Activated naive CD8-positive, alpha-beta T cell treated with anti-CD3 and anti-CD28 coated beads, Interleukin-2, amount 50 U/mL, for 24 hours (primary cell): ENCODE data around the gene LIN37.
A peak's percentile ranks its signal among the peaks of the same experiment; 100 is the strongest.
"Not testable (repeated sequence)": the region's sequence is repeated elsewhere in the genome, so short reads cannot be mapped to it uniquely, and the experiment has no call there.

Experiments used
- ATAC-seq: fragments of 150-1000 bp; cut with Tn5 transposase; one replicate; pipeline ENCODE4 v1.10.0; 2021
- DNase-seq: peaks from one replicate; pipeline ENCODE4 v3.0.0; 2021
- H3K27ac Mint-ChIP-seq: one replicate; pipeline ENCODE4 v1.8.0; 2021; ENCODE audit warnings: mild to moderate bottlenecking, mixed read lengths
- H3K27me3 Mint-ChIP-seq: one replicate; pipeline ENCODE4 v1.8.0; 2021; ENCODE audit warnings: mixed read lengths
- H3K36me3 Mint-ChIP-seq: one replicate; pipeline ENCODE4 v1.8.0; 2021; ENCODE audit warnings: low read depth, mixed read lengths
- H3K4me1 Mint-ChIP-seq: one replicate; pipeline ENCODE4 v1.8.0; 2021; ENCODE audit warnings: mixed read lengths
- H3K4me3 Mint-ChIP-seq: one replicate; pipeline ENCODE4 v1.8.0; 2021; ENCODE audit warnings: mild to moderate bottlenecking, moderate library complexity, mixed read lengths
- H3K9me3 Mint-ChIP-seq: one replicate; pipeline ENCODE4 v1.8.0; 2021; ENCODE audit warnings: mixed read lengths

Gene LIN37

GRCh38 chr19:35789195-35789977, 41.0 kb downstream of the LIN37 start:
- peaks cover 4% of the 10 kb centered on the region for H3K27me3 Mint-ChIP-seq
- H3K4me3 Mint-ChIP-seq: no peak overlapping the region
- no peak for DNase-seq
- ATAC-seq: no peak
- no peaks in the 10 kb centered on the region for H3K9me3 Mint-ChIP-seq
- H3K4me1 Mint-ChIP-seq: no peaks in the 10 kb centered on the region
- H3K27ac Mint-ChIP-seq: no peak overlapping the region
- H3K36me3 Mint-ChIP-seq: no peaks in the 10 kb centered on the region

- H3K27ac Mint-ChIP-seq: no peak overlapping the region
- H3K9me3 Mint-ChIP-seq: no peaks in the 10 kb centered on the region
- peaks cover 5% of the 10 kb centered on the region for H3K27me3 Mint-ChIP-seq
- H3K4me1 Mint-ChIP-seq: no peaks in the 10 kb centered on the region
- H3K36me3 Mint-ChIP-seq: no peaks in the 10 kb centered on the region
- H3K4me3 Mint-ChIP-seq: no peak overlapping the region
- ATAC-seq (no peak), DNase-seq (no peak)
These were observed 41.9 kb downstream of the LIN37 start for GRCh38 chr19:35789978-35790944.

GRCh38 chr19:35790981-35791813, 42.8 kb downstream of the LIN37 start:
- H3K4me1 Mint-ChIP-seq: no peaks in the 10 kb centered on the region
- ATAC-seq: peak; percentile 30

GRCh38 chr19:35791814-35792279, 43.5 kb downstream of the LIN37 start:
- no peaks in the 10 kb centered on the region for H3K9me3 Mint-ChIP-seq
- H3K27ac Mint-ChIP-seq: no peak overlapping the region
- no peaks in the 10 kb centered on the region for H3K36me3 Mint-ChIP-seq
- H3K27me3 Mint-ChIP-seq: peaks cover 18% of the 10 kb centered on the region
- H3K4me3 Mint-ChIP-seq: no peak overlapping the region
- H3K4me1 Mint-ChIP-seq: no peaks in the 10 kb centered on the region
- no peak for ATAC-seq
- no peak for DNase-seq

More at GRCh38 chr19:35790981-35791813, 42.8 kb downstream of the LIN37 start:
- Mint-ChIP-seq H3K4me3 (no peak overlapping the region), H3K9me3 (no peaks in the 10 kb centered on the region), H3K36me3 (no peaks in the 10 kb centered on the region), H3K27ac (no peak overlapping the region), H3K27me3 (peaks cover 12% of the 10 kb centered on the region)
- DNase-seq: peak; percentile 16

- peaks cover 22% of the 10 kb centered on the region for H3K27me3 Mint-ChIP-seq
- no peaks in the 10 kb centered on the region for H3K4me1 Mint-ChIP-seq
- ATAC-seq: no peak
- no peak overlapping the region for H3K27ac Mint-ChIP-seq
- DNase-seq: no peak
- H3K9me3 Mint-ChIP-seq: no peaks in the 10 kb centered on the region
- H3K4me3 Mint-ChIP-seq: no peak overlapping the region
- no peaks in the 10 kb centered on the region for H3K36me3 Mint-ChIP-seq
These were observed 43.9 kb downstream of the LIN37 start for GRCh38 chr19:35792312-35792711.

GRCh38 chr19:35792888-35793287, 44.5 kb downstream of the LIN37 start:
- ATAC-seq (no peak), DNase-seq (no peak)
- no peaks in the 10 kb centered on the region for H3K9me3 Mint-ChIP-seq
- H3K27ac Mint-ChIP-seq: no peak overlapping the region
- H3K4me1 Mint-ChIP-seq: no peaks in the 10 kb centered on the region
- peaks cover 28% of the 10 kb centered on the region for H3K27me3 Mint-ChIP-seq
- no peak overlapping the region for H3K4me3 Mint-ChIP-seq
- H3K36me3 Mint-ChIP-seq: no peaks in the 10 kb centered on the region

- no peak overlapping the region for H3K4me3 Mint-ChIP-seq
- ATAC-seq (no peak), DNase-seq (no peak)
- H3K36me3 Mint-ChIP-seq: no peaks in the 10 kb centered on the region
- H3K9me3 Mint-ChIP-seq: no peaks in the 10 kb centered on the region
- H3K27ac Mint-ChIP-seq: no peak overlapping the region
- H3K4me1 Mint-ChIP-seq: no peaks in the 10 kb centered on the region
- peaks cover 32% of the 10 kb centered on the region for H3K27me3 Mint-ChIP-seq
These were observed 45.2 kb downstream of the LIN37 start for GRCh38 chr19:35793381-35794165.

- ATAC-seq, H3K4me3 Mint-ChIP-seq, H3K27ac Mint-ChIP-seq, H3K36me3 Mint-ChIP-seq, DNase-seq, H3K9me3 Mint-ChIP-seq, H3K4me1 Mint-ChIP-seq: not testable (repeated sequence)
- peaks cover 34% of the 10 kb centered on the region for H3K27me3 Mint-ChIP-seq
These were observed 47.2 kb downstream of the LIN37 start for GRCh38 chr19:35795564-35795963.

- H3K27ac Mint-ChIP-seq: no peak overlapping the region
- no peak for ATAC-seq
- peaks cover 34% of the 10 kb centered on the region for H3K27me3 Mint-ChIP-seq
These were observed 48.5 kb downstream of the LIN37 start for GRCh38 chr19:35796645-35797542.

GRCh38 chr19:35797663-35798062, 49.3 kb downstream of the LIN37 start:
- Mint-ChIP-seq H3K36me3 (no peaks in the 10 kb centered on the region), H3K9me3 (no peaks in the 10 kb centered on the region), H3K27me3 (peaks cover 38% of the 10 kb centered on the region), H3K4me3 (no peak overlapping the region), H3K4me1 (no peaks in the 10 kb centered on the region), H3K27ac (no peak overlapping the region)
- ATAC-seq: no peak
- DNase-seq: peak; percentile 20

More at GRCh38 chr19:35796645-35797542, 48.5 kb downstream of the LIN37 start:
- H3K4me3 Mint-ChIP-seq: no peak overlapping the region
- DNase-seq: no peak
- no peaks in the 10 kb centered on the region for H3K9me3 Mint-ChIP-seq
- no peaks in the 10 kb centered on the region for H3K4me1 Mint-ChIP-seq
- no peaks in the 10 kb centered on the region for H3K36me3 Mint-ChIP-seq

- Mint-ChIP-seq H3K27me3 (peaks cover 20% of the 10 kb centered on the region), H3K27ac (no peak overlapping the region), H3K36me3 (no peaks in the 10 kb centered on the region), H3K4me1 (peaks cover 9% of the 10 kb centered on the region), H3K4me3 (no peak overlapping the region), H3K9me3 (no peaks in the 10 kb centered on the region)
- ATAC-seq (no peak), DNase-seq (no peak)
These were observed 53.5 kb downstream of the LIN37 start for GRCh38 chr19:35801828-35802227.
